ENCODE data around the gene OCA2. TPM values are rescaled to one million over a fixed set of nuclear protein-coding genes. Genes with fewer than 3 reads are reported as not detected.

OCA2 gene
- total RNA-seq, 2 donors from 2014 or later, result 0.10 to 0.82 TPM

DNA sequence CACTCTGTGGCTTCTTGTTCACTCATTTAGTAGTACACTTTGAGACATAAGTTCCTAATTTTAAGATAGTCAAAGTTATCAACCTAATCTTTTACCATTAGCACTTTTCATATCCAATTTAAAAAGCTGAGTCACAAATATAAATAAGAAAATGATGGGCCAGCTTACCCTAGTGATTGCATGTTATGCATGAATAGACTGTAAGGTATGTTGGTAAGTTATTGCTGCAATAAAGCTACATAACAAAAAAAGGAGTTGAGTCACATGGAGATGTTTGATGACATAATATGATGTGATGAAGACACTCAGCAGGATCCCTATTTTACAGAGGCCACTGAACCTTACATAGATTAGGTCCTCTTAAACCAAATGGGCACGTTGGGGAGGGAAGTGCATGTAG is 161.3 kb downstream of the OCA2 start:
- no peaks in the 10 kb centered on the region for H3K27me3 ChIP-seq
- H3K9ac ChIP-seq (ENCODE audit: low read depth in 2 of 2, low read length in 2 of 2), result no peak overlapping the region
- no peak for DNase-seq
- H3K4me1 ChIP-seq, result no peaks in the 10 kb centered on the region
- intact Hi-C loops (cut with DNase I), result no loop called here
- H3K27ac ChIP-seq, result no peak overlapping the region
- no peaks in the 10 kb centered on the region for H3K36me3 ChIP-seq
- no peaks in the 10 kb centered on the region for H3K9me3 ChIP-seq
- TF ChIP-seq, protein P1, sequence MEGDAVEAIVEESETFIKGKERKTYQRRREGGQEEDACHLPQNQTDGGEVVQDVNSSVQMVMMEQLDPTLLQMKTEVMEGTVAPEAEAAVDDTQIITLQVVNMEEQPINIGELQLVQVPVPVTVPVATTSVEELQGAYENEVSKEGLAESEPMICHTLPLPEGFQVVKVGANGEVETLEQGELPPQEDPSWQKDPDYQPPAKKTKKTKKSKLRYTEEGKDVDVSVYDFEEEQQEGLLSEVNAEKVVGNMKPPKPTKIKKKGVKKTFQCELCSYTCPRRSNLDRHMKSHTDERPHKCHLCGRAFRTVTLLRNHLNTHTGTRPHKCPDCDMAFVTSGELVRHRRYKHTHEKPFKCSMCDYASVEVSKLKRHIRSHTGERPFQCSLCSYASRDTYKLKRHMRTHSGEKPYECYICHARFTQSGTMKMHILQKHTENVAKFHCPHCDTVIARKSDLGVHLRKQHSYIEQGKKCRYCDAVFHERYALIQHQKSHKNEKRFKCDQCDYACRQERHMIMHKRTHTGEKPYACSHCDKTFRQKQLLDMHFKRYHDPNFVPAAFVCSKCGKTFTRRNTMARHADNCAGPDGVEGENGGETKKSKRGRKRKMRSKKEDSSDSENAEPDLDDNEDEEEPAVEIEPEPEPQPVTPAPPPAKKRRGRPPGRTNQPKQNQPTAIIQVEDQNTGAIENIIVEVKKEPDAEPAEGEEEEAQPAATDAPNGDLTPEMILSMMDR (IDR thresholded peaks at IDR 0.05), result no peak
- no peak overlapping the region for H3K4me3 ChIP-seq

DNA sequence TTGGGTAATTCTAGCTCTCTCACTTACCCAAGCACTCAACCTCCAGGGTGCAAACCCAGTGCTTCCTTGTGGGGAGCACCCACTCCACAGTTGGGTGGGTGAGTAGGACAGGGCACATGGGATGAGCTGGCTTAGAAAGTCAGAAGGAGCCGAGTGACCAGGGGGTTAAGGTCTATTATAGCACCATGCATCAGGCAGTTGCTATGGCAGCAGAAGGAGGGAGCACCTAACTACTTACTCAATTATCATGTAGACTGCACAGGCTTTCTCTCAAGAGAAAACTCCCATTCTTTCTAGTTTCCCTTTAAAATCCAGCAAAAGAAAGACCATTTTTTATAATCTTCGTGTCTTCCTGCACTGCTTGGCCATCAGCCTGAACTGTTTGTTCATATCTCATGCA is 163.0 kb downstream of the OCA2 start:
- Histone ChIP-seq H3K36me3 (no peaks in the 10 kb centered on the region), H3K4me3 (no peak overlapping the region), H3K27ac (no peak overlapping the region), H3K9me3 (no peaks in the 10 kb centered on the region), H3K9ac (ENCODE audit: low read depth in 2 of 2, low read length in 2 of 2) (no peak overlapping the region), H3K27me3 (no peaks in the 10 kb centered on the region), H3K4me1 (no peaks in the 10 kb centered on the region)
- intact Hi-C loops (cut with DNase I), result no loop called here
- DNase-seq, result no peak
- TF ChIP-seq, protein P1 (IDR thresholded peaks at IDR 0.05), result no peak

DNA sequence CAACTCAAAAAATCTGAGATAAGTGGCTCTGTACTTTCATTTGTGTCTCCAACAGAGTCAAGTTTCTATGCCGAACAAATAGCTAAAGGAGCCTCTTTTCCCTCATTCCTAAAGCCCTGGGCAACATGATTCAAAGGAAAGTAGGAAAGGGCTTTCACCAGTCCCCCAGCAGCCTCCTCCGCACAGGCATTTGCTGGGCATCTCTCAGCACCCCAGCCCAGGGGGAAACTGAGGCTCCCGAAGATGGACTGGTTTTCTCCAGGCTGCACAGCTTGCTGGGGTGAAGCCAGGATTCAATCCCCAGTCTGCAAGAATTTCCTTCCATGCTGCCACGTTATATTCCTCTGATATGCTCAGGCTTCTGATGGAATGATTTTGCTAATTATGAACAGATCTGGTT is 163.8 kb downstream of the OCA2 start:
- no peaks in the 10 kb centered on the region for H3K4me1 ChIP-seq
- no peaks in the 10 kb centered on the region for H3K9me3 ChIP-seq
- intact Hi-C loops (cut with DNase I), result no loop called here
- no peak for DNase-seq
- no peaks in the 10 kb centered on the region for H3K36me3 ChIP-seq
- H3K27ac ChIP-seq, result no peak overlapping the region
- no peak overlapping the region for H3K4me3 ChIP-seq
- no peak overlapping the region for H3K9ac ChIP-seq (ENCODE audit: low read depth in 2 of 2, low read length in 2 of 2)
- TF ChIP-seq, protein P1 (IDR thresholded peaks at IDR 0.05), result no peak
- no peaks in the 10 kb centered on the region for H3K27me3 ChIP-seq

DNA sequence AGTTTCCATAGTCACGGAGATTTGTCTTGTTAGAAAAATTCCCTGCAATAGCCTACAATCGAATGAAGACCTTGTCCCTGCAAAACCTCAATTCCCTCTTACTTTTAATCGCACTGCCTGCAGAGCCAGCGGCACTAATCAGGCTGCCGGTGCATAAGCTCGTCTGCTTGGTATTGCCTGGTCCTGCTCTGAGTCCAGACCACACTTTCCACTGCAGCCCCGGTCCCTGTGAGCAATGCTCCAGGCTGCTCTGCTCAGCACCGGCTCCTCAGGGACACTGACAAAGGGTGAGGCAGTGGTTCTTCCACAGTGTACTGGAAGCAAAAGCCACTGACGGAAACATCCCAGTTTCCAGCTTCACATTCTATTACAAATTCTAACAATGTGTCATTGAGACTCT is 164.3 kb downstream of the OCA2 start:
- no peak for DNase-seq
- H3K9me3 ChIP-seq, result no peaks in the 10 kb centered on the region
- no peak overlapping the region for H3K4me3 ChIP-seq
- H3K36me3 ChIP-seq, result no peaks in the 10 kb centered on the region
- intact Hi-C loops (cut with DNase I), result no loop called here
- H3K4me1 ChIP-seq, result no peaks in the 10 kb centered on the region
- TF ChIP-seq, protein P1 (IDR thresholded peaks at IDR 0.05), result no peak
- no peaks in the 10 kb centered on the region for H3K27me3 ChIP-seq
- no peak overlapping the region for H3K9ac ChIP-seq (ENCODE audit: low read depth in 2 of 2, low read length in 2 of 2)
- no peak overlapping the region for H3K27ac ChIP-seq

DNA sequence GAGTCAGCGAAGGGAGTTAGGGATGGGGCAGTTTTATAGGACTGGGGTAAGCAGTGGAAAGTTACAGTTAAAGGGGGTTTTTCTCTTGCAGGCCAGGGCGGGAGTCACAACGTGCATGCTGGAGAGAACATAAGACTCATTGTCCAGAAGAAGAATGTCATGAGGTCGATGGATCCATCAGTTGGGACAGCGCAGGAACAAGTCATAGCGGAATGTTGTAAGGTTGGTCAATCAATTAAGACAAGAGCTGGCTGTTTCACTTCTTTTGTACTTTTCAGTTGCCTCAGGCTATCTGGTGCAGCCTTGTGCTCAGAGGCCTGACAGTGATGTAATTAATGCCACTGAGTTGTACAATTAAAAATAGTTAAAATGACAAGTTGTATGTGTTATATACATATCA is 165.6 kb downstream of the OCA2 start:
- Histone ChIP-seq H3K9ac (ENCODE audit: low read depth in 2 of 2, low read length in 2 of 2) (no peak overlapping the region), H3K36me3 (no peaks in the 10 kb centered on the region), H3K9me3 (no peaks in the 10 kb centered on the region), H3K4me3 (no peak overlapping the region), H3K4me1 (no peaks in the 10 kb centered on the region), H3K27ac (no peak overlapping the region), H3K27me3 (no peaks in the 10 kb centered on the region)
- TF ChIP-seq, protein P1 (IDR thresholded peaks at IDR 0.05), result no peak
- DNase-seq, result no peak
- intact Hi-C loops (cut with DNase I), result no loop called here

DNA sequence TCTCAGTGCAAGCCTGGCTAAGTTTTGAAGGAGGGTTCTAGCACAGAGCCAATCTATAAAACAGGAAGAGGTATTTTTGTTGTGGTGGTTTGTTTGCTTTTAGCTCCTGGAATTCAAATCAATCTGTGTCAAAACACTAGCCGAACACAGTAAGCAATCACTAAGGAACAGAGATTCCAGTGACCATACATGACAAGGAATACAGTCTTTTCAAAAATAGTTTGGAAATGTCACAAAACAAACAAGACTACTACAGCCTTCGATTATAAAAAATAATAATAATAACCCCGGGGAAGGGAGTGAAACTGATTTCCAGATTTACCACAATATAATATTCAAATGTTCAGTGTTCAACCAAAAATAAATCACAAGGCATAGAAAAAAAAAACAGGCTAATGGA is 166.5 kb downstream of the OCA2 start:
- TF ChIP-seq, protein P1 (IDR thresholded peaks at IDR 0.05), result no peak
- no peaks in the 10 kb centered on the region for H3K4me1 ChIP-seq
- H3K27me3 ChIP-seq, result no peaks in the 10 kb centered on the region
- intact Hi-C loops (cut with DNase I), result no loop called here
- DNase-seq, result no peak
- no peak overlapping the region for H3K27ac ChIP-seq
- H3K36me3 ChIP-seq, result no peaks in the 10 kb centered on the region
- H3K9me3 ChIP-seq, result no peaks in the 10 kb centered on the region
- no peak overlapping the region for H3K9ac ChIP-seq (ENCODE audit: low read depth in 2 of 2, low read length in 2 of 2)
- H3K4me3 ChIP-seq, result no peak overlapping the region

Measured in colonic mucosa (tissue), 4 donors.